ENCODE data around the gene NAP1L4. TPM values are rescaled to one million over a fixed set of nuclear protein-coding genes. Genes with fewer than 3 reads are reported as not detected.

NAP1L4 gene, protein sequence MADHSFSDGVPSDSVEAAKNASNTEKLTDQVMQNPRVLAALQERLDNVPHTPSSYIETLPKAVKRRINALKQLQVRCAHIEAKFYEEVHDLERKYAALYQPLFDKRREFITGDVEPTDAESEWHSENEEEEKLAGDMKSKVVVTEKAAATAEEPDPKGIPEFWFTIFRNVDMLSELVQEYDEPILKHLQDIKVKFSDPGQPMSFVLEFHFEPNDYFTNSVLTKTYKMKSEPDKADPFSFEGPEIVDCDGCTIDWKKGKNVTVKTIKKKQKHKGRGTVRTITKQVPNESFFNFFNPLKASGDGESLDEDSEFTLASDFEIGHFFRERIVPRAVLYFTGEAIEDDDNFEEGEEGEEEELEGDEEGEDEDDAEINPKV
- 100 to 1,000 TPM; 335 to 341 TPM for total RNA-seq

DNA sequence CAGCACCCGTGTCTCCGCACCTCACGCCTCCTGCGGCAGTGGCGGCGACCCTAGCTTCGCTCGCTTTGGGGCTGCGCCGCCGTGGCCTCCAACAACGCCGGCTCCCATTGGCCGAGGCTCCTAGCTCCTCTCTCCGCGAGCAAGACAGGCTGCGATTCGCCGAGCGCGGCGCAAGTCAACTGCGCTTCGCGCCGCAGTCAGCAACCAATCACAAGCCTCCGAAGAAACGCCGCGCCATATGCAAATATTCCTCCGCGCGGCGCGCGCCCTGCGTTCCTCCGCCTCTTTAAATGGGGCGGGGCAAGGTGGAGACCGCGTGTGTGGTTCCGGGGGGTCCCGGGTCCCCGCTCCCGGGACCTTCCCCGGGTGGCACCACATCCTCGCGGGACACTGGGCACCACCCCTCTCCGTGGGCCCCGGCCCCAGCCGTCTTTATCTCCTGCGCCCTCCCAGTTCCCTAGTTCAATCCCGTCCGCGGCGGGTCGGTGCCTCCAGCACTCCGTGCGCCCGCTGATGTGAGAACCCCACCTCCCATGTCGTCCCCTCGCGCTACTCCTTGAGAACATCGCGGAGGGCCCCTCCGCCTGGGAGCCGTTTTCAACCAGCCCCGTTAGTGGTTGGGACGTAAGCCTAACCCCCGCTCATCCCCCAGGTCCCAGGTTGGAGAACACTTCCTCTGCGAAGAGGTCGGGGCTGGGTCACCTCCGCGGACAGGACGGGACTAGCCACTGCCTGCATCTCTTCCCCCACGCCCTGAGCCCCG lies at the start of gene NAP1L4:
Gene NAP1L4 (minus strand): TSS at position 96 of the 763 bp plus-strand sequence. CDS start 13,109 bp downstream, outside the sequence.

GRCh38 chr11:2928605-2929530 lies 63.3 kb downstream of the NAP1L4 start, which contains the start of gene PHLDA2:
PHLDA2 (minus strand) TSS chr11:2929420; CDS start chr11:2929364, 56 bp downstream.

Other genes with a start within 250 kb of the NAP1L4 start
- gene CDKN1C, start 106.6 kb downstream of the NAP1L4 start, total RNA-seq: 1 to 10 TPM in 1 of 2 experiments, under 1 TPM in 1; 0.96 to 1.1 TPM
- gene PHLDA2, start 62.9 kb downstream of the NAP1L4 start, total RNA-seq: 1 to 10 TPM in 1 of 2 experiments, under 1 TPM in 1; 0.41 to 1.5 TPM
- gene CARS1, start 65.1 kb upstream of the NAP1L4 start, total RNA-seq: 10 to 100 TPM; 69.3 to 72.5 TPM
- gene OSBPL5, start 173.0 kb upstream of the NAP1L4 start, total RNA-seq: 1 to 10 TPM; 7.4 to 8.1 TPM
- gene MRGPRG, start 226.5 kb upstream of the NAP1L4 start, total RNA-seq: not detected
- gene MRGPRE, start 240.1 kb upstream of the NAP1L4 start, total RNA-seq: not detected